Lung (tissue), 12 donors: ENCODE data around the gene CERCAM. TPM values are rescaled to one million over a fixed set of nuclear protein-coding genes. Genes with fewer than 3 reads are reported as not detected.

Experiments used
- ATAC-seq: fragments of 200-7000 bp; cut with Tn5 transposase; one replicate; pipeline ENCODE4 v1.9.1; 2020; ENCODE audit warnings: moderate number of reproducible peaks; ENCODE audit not compliant: insufficient read depth, low FRiP score
- DNase-seq, 3 donors: peaks; one replicate each; pipeline ENCODE4 v3.0.0-alpha.2; 2013 to 2017
- H3K27ac ChIP-seq, 2 donors: one replicate each; pipeline ENCODE4 v1.5.1; 2013; ENCODE audit warnings: mild to moderate bottlenecking in 2 of 2, moderate library complexity in 2 of 2, control low read depth in 1 of 2, inconsistent platforms in 1 of 2, low read depth in 1 of 2, low read length in 1 of 2
- H3K27me3 ChIP-seq, 3 donors: one replicate each; pipeline ENCODE4 v1.5.1; 2013; ENCODE audit warnings: low read length in 2 of 3; ENCODE audit not compliant: control insufficient read depth in 3 of 3, insufficient read depth in 3 of 3
- H3K36me3 ChIP-seq, 4 donors: one replicate each; pipeline ENCODE4 v1.5.1; 2013; ENCODE audit warnings: low read length in 4 of 4, mild to moderate bottlenecking in 1 of 4, moderate library complexity in 1 of 4; ENCODE audit not compliant: control insufficient read depth in 4 of 4, insufficient read depth in 4 of 4
- H3K4me1 ChIP-seq, 5 donors: one replicate each; pipeline ENCODE4 v1.5.1; 2013; ENCODE audit warnings: low read length in 5 of 5, mild to moderate bottlenecking in 2 of 5, moderate library complexity in 1 of 5; ENCODE audit not compliant: control insufficient read depth in 5 of 5, insufficient read depth in 5 of 5
- H3K4me3 ChIP-seq: one replicate; pipeline ENCODE4 v1.5.1; 2013; ENCODE audit warnings: mild to moderate bottlenecking, control low read depth, moderate library complexity
- H3K9ac ChIP-seq, 2 donors: one replicate each; pipeline ENCODE4 v1.5.1; 2013; ENCODE audit warnings: low read length in 2 of 2, control low read depth in 1 of 2; ENCODE audit not compliant: insufficient read depth in 1 of 2
- H3K9me3 ChIP-seq, 4 donors: one replicate each; pipeline ENCODE4 v1.5.1; 2013; ENCODE audit warnings: low read length in 3 of 4, mild to moderate bottlenecking in 1 of 4, moderate library complexity in 1 of 4; ENCODE audit not compliant: control insufficient read depth in 4 of 4, insufficient read depth in 3 of 4
- WGBS, 2 donors: extraction: QIAGEN DNeasy Blood & Tissue Kit; methylation state at CpG; one replicate each; pipeline ENCODE4 v1.1.7; 2013; 5-methylcytosine and 5-hydroxymethylcytosine counted together
- polyA plus RNA-seq, 2 donors: library from polyadenylated mRNA; stranded (reverse); fragments of 200-250 nt; gene quantifications; one replicate each; pipeline ENCODE4 v1.2.1, GENCODE V29; 2013
- total RNA-seq, 2 donors: library from RNA; depleted of rRNA in 1 of 2; stranded (reverse); fragments of >200 nt in 1 of 2; gene quantifications; one replicate each; pipeline ENCODE4 v1.2.1, GENCODE V29; 2014 to 2021
- TF ChIP-seq, protein P1 (sequence below): IDR thresholded peaks from 2 replicates; pipeline ENCODE4 v1.5.1; 2012; ENCODE audit warnings: mild to moderate bottlenecking; ENCODE audit errors: control extremely low read depth, extremely low read depth
- donor health status: control.
- donor health status: control.
- donor health status: Bipolar disorder and iron deficiency.
- donor health status: healthy.
- donor health status: DM: yes; HTN: yes; CAD: no.

CERCAM gene
- total and polyA plus RNA-seq, 4 donors, result 6.0 to 27.5 (median 14.3) TPM

DNA sequence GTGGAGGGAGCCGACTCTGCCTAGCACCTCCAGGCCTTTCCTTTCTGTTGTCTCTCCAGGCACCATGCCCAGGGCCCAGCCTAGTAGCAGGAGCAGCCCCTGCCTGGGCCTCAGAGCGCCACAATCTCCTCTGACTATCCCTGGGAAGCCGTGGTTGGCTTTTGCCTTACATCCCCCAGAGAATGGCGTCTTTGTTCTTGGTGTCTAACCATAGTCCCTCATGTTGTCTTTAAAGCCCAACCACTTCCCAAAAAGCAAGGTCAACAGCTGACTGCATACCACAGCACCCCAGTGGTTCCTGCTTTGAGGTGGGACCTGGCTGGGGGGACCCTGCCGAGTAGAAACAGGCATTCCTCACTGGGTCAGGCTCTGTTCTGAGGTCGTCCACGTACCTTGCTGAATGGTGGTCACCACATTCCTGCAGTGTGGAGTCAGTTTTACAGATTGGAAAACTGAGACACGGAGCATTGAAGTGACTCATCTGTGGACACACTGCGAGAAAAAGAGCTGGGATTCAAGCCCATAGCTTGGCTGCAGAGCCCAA, 13.7 kb upstream of the CERCAM start:
- Histone ChIP-seq H3K9me3 (no peaks in the 10 kb centered on the region), H3K27me3 (peaks cover 0 to 8% (median 3%) of the 10 kb centered on the region in 3 donors), H3K4me3 (no peak overlapping the region), H3K4me1 (no peaks in the 10 kb centered on the region), H3K27ac (no peak overlapping the region), H3K36me3 (no peaks in the 10 kb centered on the region), H3K9ac (no peak overlapping the region)
- 80 to 82% methylated on average over 9 of the region's 9 CpGs for WGBS, 2 donors
- ATAC-seq, result no peak
- DNase-seq, result no peak
- TF ChIP-seq, protein P1, sequence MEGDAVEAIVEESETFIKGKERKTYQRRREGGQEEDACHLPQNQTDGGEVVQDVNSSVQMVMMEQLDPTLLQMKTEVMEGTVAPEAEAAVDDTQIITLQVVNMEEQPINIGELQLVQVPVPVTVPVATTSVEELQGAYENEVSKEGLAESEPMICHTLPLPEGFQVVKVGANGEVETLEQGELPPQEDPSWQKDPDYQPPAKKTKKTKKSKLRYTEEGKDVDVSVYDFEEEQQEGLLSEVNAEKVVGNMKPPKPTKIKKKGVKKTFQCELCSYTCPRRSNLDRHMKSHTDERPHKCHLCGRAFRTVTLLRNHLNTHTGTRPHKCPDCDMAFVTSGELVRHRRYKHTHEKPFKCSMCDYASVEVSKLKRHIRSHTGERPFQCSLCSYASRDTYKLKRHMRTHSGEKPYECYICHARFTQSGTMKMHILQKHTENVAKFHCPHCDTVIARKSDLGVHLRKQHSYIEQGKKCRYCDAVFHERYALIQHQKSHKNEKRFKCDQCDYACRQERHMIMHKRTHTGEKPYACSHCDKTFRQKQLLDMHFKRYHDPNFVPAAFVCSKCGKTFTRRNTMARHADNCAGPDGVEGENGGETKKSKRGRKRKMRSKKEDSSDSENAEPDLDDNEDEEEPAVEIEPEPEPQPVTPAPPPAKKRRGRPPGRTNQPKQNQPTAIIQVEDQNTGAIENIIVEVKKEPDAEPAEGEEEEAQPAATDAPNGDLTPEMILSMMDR, result no peak

DNA sequence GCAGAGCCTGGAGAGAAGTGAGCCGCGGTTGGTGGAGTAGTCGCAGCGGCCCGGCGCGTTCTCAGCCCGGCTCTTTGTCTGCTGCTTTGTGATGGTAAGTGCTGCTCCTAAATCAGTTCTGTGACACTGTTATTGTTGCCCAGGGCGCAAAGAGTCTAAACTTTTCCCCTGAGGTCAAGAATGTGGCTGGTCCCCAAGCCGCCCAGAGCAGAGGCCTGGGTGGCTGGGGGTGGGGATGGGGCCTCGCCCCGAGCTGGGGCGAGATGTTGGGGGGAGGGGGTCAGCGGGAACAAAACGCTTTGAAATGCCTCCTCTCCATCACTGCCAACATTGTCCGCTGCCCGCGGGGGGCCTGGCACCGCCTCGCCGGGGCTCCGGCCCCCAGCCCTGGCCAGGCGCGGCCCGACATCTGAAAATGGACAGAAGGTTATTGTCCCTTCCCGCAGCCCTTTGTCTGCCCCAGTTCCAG, 11.7 kb upstream of the CERCAM start:
- Histone ChIP-seq H3K4me3 (no peak overlapping the region), H3K9me3 (no peaks in the 10 kb centered on the region), H3K9ac (no peak overlapping the region), H3K27me3 (peaks cover 0 to 4% (median 3%) of the 10 kb centered on the region in 3 donors), H3K4me1 (peaks cover 0 to 2% (median 0%) of the 10 kb centered on the region in 5 donors), H3K27ac (no peak overlapping the region), H3K36me3 (no peaks in the 10 kb centered on the region)
- DNase-seq (no peak), ATAC-seq (no peak)
- WGBS, 2 donors, result 40 to 49% methylated on average over 25 to 26 of the region's 26 CpGs
- TF ChIP-seq, protein P1, result no peak

DNA sequence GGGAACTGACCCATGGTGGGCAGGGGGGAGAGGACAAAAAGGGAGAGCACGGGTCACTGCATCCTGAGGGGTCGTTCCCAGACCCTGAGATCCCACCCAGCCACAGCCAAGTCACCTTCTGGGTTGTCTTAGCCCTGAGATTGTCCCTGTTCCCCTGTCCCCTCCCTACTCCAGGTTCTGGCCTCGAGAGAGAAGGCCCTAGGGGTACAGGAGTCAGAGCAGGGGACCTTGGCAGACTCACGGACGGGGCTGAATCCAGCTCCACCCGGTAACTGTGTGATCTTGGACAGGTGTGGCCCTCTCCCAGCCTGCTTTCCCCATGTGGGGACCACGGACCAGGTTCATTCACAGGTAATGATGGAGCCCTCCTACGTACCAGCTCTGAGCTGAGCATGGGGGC, 11.2 kb upstream of the CERCAM start:
- DNase-seq, result no peak
- WGBS, 2 donors, result 65 to 66% methylated on average over 8 of the region's 8 CpGs
- no peak for ATAC-seq
- H3K27me3 ChIP-seq, result peaks cover 0 to 4% (median 3%) of the 10 kb centered on the region in 3 donors
- TF ChIP-seq, protein P1, result no peak
- H3K36me3 ChIP-seq, result no peaks in the 10 kb centered on the region
- no peak overlapping the region for H3K9ac ChIP-seq
- H3K9me3 ChIP-seq, result no peaks in the 10 kb centered on the region
- H3K27ac ChIP-seq, result no peak overlapping the region
- no peak overlapping the region for H3K4me3 ChIP-seq
- peaks cover 0 to 2% (median 0%) of the 10 kb centered on the region in 5 donors for H3K4me1 ChIP-seq

DNA sequence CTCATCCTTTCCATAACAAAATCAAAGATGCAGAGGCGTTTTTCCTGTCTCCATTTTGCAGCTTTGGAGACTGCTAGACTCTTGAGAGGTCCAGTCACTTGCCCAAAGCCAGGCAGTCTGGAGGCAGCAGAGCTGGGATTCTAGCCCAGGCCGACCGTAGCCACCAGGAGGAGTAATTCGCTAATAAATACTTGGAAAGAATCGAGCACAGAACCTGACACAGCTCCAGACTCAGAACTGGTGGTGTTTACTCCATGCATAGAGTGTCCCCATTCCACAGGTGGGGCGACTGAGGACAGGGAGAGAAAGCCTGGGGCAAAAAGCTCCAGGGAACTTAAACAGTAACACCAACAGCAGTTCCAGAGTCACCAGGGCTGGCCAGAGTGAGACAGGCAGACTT, 10.7 kb upstream of the CERCAM start:
- H3K9ac ChIP-seq, result no peak overlapping the region
- 37 to 44% methylated on average over 6 of the region's 6 CpGs for WGBS, 2 donors
- DNase-seq, result no peak
- peaks cover 0 to 4% (median 3%) of the 10 kb centered on the region in 3 donors for H3K27me3 ChIP-seq
- TF ChIP-seq, protein P1, result no peak
- no peaks in the 10 kb centered on the region for H3K36me3 ChIP-seq
- no peak for ATAC-seq
- H3K9me3 ChIP-seq, result no peaks in the 10 kb centered on the region
- no peak overlapping the region for H3K4me3 ChIP-seq
- H3K4me1 ChIP-seq, result peaks cover 0 to 2% (median 0%) of the 10 kb centered on the region in 5 donors
- no peak overlapping the region for H3K27ac ChIP-seq
